Ammon's horn (tissue), 1 donor: ENCODE data around the gene H19.

Experiments used
- DNase-seq: peaks from one replicate; pipeline ENCODE4 v3.0.0-alpha.2; 2016; ENCODE audit warnings: low spot score

The H19 gene

GRCh38 chr11:1982873-1983600, 14.6 kb downstream of the H19 start:
- no peak for DNase-seq

GRCh38 chr11:1979607-1980006, 18.0 kb downstream of the H19 start:
- DNase-seq = no peak

GRCh38 chr11:1978720-1979473, 18.7 kb downstream of the H19 start:
- DNase-seq = no peak

- no peak for DNase-seq
Measured at GRCh38 chr11:1975185-1975584, 22.5 kb downstream of the H19 start.

- no peak for DNase-seq
Measured at GRCh38 chr11:1970956-1971355, 26.7 kb downstream of the H19 start.

GRCh38 chr11:1969776-1970175, 27.9 kb downstream of the H19 start:
- DNase-seq = no peak

GRCh38 chr11:1969035-1969434, 28.6 kb downstream of the H19 start:
- no peak for DNase-seq

- DNase-seq = no peak
Measured at GRCh38 chr11:1968454-1969002, 29.1 kb downstream of the H19 start.

GRCh38 chr11:1967641-1968225, 29.9 kb downstream of the H19 start:
- DNase-seq = no peak

GRCh38 chr11:1966531-1966930, 31.1 kb downstream of the H19 start:
- DNase-seq = no peak

GRCh38 chr11:1964955-1965354, 32.7 kb downstream of the H19 start:
- DNase-seq = no peak

- DNase-seq = no peak
Measured at GRCh38 chr11:1964348-1964747, 33.3 kb downstream of the H19 start.

- no peak for DNase-seq
Measured at GRCh38 chr11:1963864-1964263, 33.8 kb downstream of the H19 start.

GRCh38 chr11:1959786-1960185, 37.9 kb downstream of the H19 start:
- DNase-seq = no peak

- no peak for DNase-seq
Measured at GRCh38 chr11:1958367-1958766, 39.3 kb downstream of the H19 start.

- DNase-seq = no peak
Measured at GRCh38 chr11:1953489-1954266, 44.0 kb downstream of the H19 start.

GRCh38 chr11:1952806-1953482, 44.7 kb downstream of the H19 start:
- DNase-seq = no peak

GRCh38 chr11:1949922-1950321, 47.7 kb downstream of the H19 start:
- DNase-seq = no peak

GRCh38 chr11:1949302-1949701, 48.3 kb downstream of the H19 start:
- no peak for DNase-seq

- DNase-seq = no peak
Measured at GRCh38 chr11:1948389-1948788, 49.3 kb downstream of the H19 start.

GRCh38 chr11:1947592-1948237, 49.9 kb downstream of the H19 start:
- no peak for DNase-seq
